PC-9 (cell line): ENCODE results near the gene EDAR. TPM values are rescaled to one million over a fixed set of nuclear protein-coding genes. Genes with fewer than 3 reads are reported as not detected.

ENCODE experiments used
- BruUV-seq: library from RNA; stranded (reverse); fragments of 400-500 nt; replicated peaks from 2 replicates; lab custom pipeline; 2021; lab: Mats Ljungman, UMichigan
- CTCF ChIA-PET: fragments of 300-600 bp; sonication (Branson Sonifier 250); formaldehyde crosslinking; loops from one replicate; lab custom pipeline; 2022; ENCODE audit warnings: antibody characterized with exemption; lab: Charles Lee
- POLR2A ChIA-PET: fragments of 300-600 bp; sonication (Branson Sonifier 250); formaldehyde crosslinking; loops from one replicate; lab custom pipeline; 2022; ENCODE audit warnings: antibody characterized with exemption; ENCODE audit not compliant: unreplicated experiment; lab: Charles Lee
- DNase-seq, 2 experiments: peaks; one replicate each; pipeline versions ENCODE4 v3.0.0 to v3.0.0-alpha.2; 2015 to 2022; ENCODE audit warnings: mixed read lengths in 1 of 2
- H2AFZ ChIP-seq: fragments of 200-600 bp; sonication (generic); 2 replicates; pipeline ENCODE4 v1.8.1; 2017; ENCODE audit warnings: antibody characterized with exemption
- H3F3A ChIP-seq: fragments of 200-600 bp; sonication (generic); 2 replicates; pipeline ENCODE4 v1.8.1; 2017; ENCODE audit warnings: antibody characterized with exemption, mild to moderate bottlenecking, low read depth; ENCODE audit not compliant: insufficient read depth
- H3K27ac ChIP-seq: fragments of 200-600 bp; sonication (generic); 2 replicates; pipeline ENCODE4 v1.6.1; 2016; ENCODE audit warnings: mixed run types
- H3K27me3 ChIP-seq: fragments of 200-600 bp; sonication (generic); 2 replicates; pipeline ENCODE4 v1.6.1; 2016; ENCODE audit warnings: low read depth, mixed run types; ENCODE audit not compliant: insufficient read depth
- H3K36me3 ChIP-seq: fragments of 200-600 bp; sonication (generic); 2 replicates; pipeline ENCODE4 v1.6.1; 2016; ENCODE audit warnings: low read depth, mixed run types
- H3K4me1 ChIP-seq: fragments of 200-600 bp; sonication (generic); replicated peaks from 2 replicates; pipeline ENCODE4 v1.6.1; 2016; ENCODE audit warnings: mixed run types; ENCODE audit not compliant: insufficient read depth
- H3K4me2 ChIP-seq: fragments of 200-600 bp; sonication (generic); 2 replicates; pipeline ENCODE4 v1.6.1; 2017; ENCODE audit warnings: mixed run types
- H3K4me3 ChIP-seq: fragments of 200-600 bp; sonication (generic); 2 replicates; pipeline ENCODE4 v1.6.1; 2016; ENCODE audit warnings: mixed run types
- H3K79me2 ChIP-seq: fragments of 200-600 bp; sonication (generic); 2 replicates; pipeline ENCODE4 v1.6.1; 2017; ENCODE audit warnings: low read depth, mixed run types
- H3K9me2 ChIP-seq: fragments of 200-600 bp; sonication (generic); 2 replicates; pipeline ENCODE4 v1.8.1; 2017; ENCODE audit warnings: mild to moderate bottlenecking; ENCODE audit not compliant: insufficient read depth
- H3K9me3 ChIP-seq: fragments of 200-600 bp; sonication (generic); 2 replicates; pipeline ENCODE4 v1.8.1; 2016; ENCODE audit warnings: low read depth; ENCODE audit not compliant: insufficient read depth
- H4K20me1 ChIP-seq: fragments of 200-600 bp; sonication (generic); 2 replicates; pipeline ENCODE4 v1.8.1; 2017; ENCODE audit not compliant: insufficient read depth
- EZH2 ChIP-seq: fragments of 200-600 bp; sonication (generic); IDR thresholded peaks from 2 replicates; pipeline ENCODE4 v1.8.0; 2017; ENCODE audit warnings: antibody characterized with exemption, low read depth
- intact Hi-C: fragments of 100-400 bp; cut with micrococcal nuclease; formaldehyde crosslinking; loops from one replicate; pipeline ENCODE4 v1.10.0; 2022; ENCODE audit not compliant: unreplicated experiment
- total RNA-seq: library from RNA; stranded (reverse); gene quantifications from 2 replicates; pipeline ENCODE4 v1.2.3, GENCODE V29; 2021
- TF ChIP-seq, protein P1 (sequence below): fragments of 200-600 bp; sonication (generic); conservative IDR thresholded peaks from 2 replicates; pipeline ENCODE4 v1.6.1; 2017; ENCODE audit warnings: mixed run types, antibody characterized with exemption, mild to moderate bottlenecking, moderate library complexity

Gene EDAR
- total RNA-seq, 1 experiment from 2014 or later = not detected

DNA sequence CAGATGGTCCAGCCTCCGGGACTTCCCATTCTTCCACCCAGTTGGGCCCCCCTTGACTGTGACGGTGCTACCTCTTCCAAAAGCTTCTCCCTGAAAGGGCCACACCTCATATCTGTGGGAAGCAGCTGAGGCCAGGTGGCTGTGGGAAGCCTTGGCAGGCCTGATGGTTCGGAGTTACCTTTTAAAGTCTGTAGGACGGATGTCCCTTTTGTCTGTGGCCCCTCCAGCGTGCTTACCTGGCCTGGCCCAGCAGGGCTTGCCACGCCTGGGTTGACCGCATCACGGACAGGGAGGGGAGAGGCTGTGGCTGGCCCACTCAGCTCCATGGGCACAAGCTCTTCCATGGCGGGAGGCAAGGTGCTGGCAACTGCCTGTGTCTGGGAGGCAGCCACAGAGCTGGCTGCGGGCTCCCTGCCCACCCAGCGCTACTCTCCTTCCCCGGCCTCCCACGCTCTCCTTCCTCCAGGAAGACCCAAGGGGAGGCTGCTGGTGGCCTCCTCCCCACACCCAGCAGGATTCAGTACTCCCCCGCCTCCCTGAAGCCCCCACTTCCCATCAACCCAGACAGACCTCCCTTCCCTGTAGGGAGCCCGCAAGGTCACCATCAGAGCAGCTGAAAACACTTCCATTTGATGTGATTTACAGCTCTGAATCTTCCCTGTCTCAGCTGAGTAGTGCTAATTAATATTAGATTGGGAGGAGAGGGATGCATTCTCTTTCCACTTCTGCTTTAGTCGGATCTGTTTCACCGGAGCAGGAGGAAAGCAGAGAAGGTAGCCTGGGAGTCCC lies 52.8 kb downstream of the EDAR start:
- intact Hi-C loops = no loop called here
- ChIA-PET CTCF (no interaction called here), POLR2A (no interaction called here)
- H4K20me1 ChIP-seq = no peaks in the 10 kb centered on the region; the same call in 1 of the 2 replicates
- no peaks in the 10 kb centered on the region for H3K9me2 ChIP-seq
- no peak overlapping the region for H2AFZ ChIP-seq
- H3K4me3 ChIP-seq = no peak overlapping the region
- no peaks in the 10 kb centered on the region for H3K4me1 ChIP-seq
- TF ChIP-seq EZH2 = no peak
- TF ChIP-seq, protein P1, sequence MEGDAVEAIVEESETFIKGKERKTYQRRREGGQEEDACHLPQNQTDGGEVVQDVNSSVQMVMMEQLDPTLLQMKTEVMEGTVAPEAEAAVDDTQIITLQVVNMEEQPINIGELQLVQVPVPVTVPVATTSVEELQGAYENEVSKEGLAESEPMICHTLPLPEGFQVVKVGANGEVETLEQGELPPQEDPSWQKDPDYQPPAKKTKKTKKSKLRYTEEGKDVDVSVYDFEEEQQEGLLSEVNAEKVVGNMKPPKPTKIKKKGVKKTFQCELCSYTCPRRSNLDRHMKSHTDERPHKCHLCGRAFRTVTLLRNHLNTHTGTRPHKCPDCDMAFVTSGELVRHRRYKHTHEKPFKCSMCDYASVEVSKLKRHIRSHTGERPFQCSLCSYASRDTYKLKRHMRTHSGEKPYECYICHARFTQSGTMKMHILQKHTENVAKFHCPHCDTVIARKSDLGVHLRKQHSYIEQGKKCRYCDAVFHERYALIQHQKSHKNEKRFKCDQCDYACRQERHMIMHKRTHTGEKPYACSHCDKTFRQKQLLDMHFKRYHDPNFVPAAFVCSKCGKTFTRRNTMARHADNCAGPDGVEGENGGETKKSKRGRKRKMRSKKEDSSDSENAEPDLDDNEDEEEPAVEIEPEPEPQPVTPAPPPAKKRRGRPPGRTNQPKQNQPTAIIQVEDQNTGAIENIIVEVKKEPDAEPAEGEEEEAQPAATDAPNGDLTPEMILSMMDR = no peak
- peak in 1 of 2 experiments; percentile 24 for DNase-seq
- peaks cover 4% of the 10 kb centered on the region for H3K27me3 ChIP-seq
- H3K9me3 ChIP-seq = no peaks in the 10 kb centered on the region
- no TSS peak for BruUV-seq
- no peaks in the 10 kb centered on the region for H3F3A ChIP-seq
- H3K79me2 ChIP-seq = no peaks in the 10 kb centered on the region
- no peak overlapping the region for H3K27ac ChIP-seq
- H3K4me2 ChIP-seq = no peak overlapping the region
- no peaks in the 10 kb centered on the region for H3K36me3 ChIP-seq

DNA sequence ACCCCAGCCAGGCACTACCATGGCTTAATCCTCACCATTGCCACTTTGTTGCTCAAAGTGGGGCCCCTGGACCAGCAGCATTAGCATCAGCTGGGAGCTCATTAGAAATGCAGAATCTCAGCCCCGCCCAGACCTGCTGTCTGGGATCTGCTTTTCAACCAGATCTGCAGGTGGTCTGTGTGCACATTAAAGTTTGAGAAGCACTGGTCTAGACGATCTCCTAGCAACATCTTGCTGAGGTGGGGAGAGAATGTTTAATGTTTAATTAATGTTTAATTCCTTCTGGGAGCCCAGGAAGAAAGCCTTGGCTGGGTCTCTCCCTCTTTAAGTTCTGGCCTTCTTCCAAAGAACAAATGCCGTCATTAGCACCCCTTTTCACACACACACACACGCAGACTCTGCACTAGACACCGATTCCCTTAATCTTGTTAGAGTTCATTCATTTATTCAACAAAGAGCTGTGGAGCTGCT lies 53.7 kb downstream of the EDAR start:
- Histone ChIP-seq H3F3A (no peaks in the 10 kb centered on the region), H3K27ac (no peak overlapping the region), H3K9me3 (no peaks in the 10 kb centered on the region), H3K36me3 (no peaks in the 10 kb centered on the region), H4K20me1 (no peaks in the 10 kb centered on the region; the same call in 1 of the 2 replicates), H3K4me3 (no peak overlapping the region), H2AFZ (no peak overlapping the region), H3K4me1 (no peaks in the 10 kb centered on the region), H3K27me3 (peaks cover 6% of the 10 kb centered on the region; the same call in 1 of the 2 replicates), H3K4me2 (no peak overlapping the region), H3K79me2 (no peaks in the 10 kb centered on the region), H3K9me2 (no peaks in the 10 kb centered on the region)
- DNase-seq = peak in 1 of 2 experiments; percentile 9
- TF ChIP-seq, protein P1 = no peak
- TF ChIP-seq EZH2 = no peak
- CTCF ChIA-PET = no interaction called here
- no TSS peak for BruUV-seq
- intact Hi-C loops = no loop called here
- POLR2A ChIA-PET = no interaction called here

DNA sequence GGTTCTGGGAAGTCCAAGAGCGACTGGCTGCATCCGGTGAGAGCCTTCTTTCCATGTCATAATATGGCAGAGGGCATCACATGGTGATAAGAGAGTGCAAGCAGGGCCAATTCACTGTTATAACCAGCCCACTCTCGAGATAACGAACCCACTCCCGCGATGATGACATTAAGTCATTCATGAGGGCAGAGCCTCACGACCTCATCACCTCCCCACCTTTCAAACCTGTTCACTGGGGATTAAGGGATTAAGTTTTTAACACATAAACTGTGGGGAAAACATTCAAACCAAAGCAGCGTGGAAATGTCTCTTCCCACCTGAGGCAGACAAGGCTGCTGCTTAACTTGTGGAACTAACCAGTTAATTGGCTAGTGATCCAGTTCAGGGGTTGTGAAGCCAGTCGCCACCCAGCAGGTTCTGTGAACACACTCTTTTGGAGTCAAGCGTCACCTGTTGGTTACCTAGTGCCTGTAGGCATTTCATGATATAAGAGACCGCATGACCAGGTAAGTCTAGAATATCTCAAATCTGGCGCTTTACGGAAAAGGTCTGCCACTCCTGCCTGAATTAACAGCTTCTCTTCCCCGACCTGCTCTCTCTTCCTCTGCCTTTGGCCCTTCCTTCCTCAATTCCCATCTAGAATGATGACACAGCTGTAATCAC lies 54.3 kb downstream of the EDAR start:
- no peak overlapping the region for H2AFZ ChIP-seq
- POLR2A ChIA-PET = no interaction called here
- no peaks in the 10 kb centered on the region for H3K79me2 ChIP-seq
- no peaks in the 10 kb centered on the region for H3K4me1 ChIP-seq
- H3K9me2 ChIP-seq = no peaks in the 10 kb centered on the region
- no peak overlapping the region for H3K4me2 ChIP-seq
- DNase-seq = no peak
- CTCF ChIA-PET = no interaction called here
- no TSS peak for BruUV-seq
- H3K4me3 ChIP-seq = no peak overlapping the region
- peaks cover 4% of the 10 kb centered on the region; the same call in 1 of the 2 replicates for H3K27me3 ChIP-seq
- H3K27ac ChIP-seq = no peak overlapping the region
- H3F3A ChIP-seq = no peaks in the 10 kb centered on the region
- intact Hi-C loops = no loop called here
- H4K20me1 ChIP-seq = no peaks in the 10 kb centered on the region; the same call in 1 of the 2 replicates
- H3K9me3 ChIP-seq = no peaks in the 10 kb centered on the region
- H3K36me3 ChIP-seq = no peaks in the 10 kb centered on the region
- no peak for TF ChIP-seq EZH2
- TF ChIP-seq, protein P1 = no peak
